HEK293 (cell line): ENCODE measurements around the gene ACSBG1.

Experiments used
- CTCF ChIA-PET: fragments of 350-600 bp; formaldehyde crosslinking; extraction: SDS; loops from one replicate; lab custom pipeline; 2021; ENCODE audit warnings: antibody characterized with exemption; lab: Yijun Ruan, JAX
- POLR2A ChIA-PET: fragments of 300-600 bp; formaldehyde crosslinking; extraction: SDS; loops from one replicate; lab custom pipeline; 2020; ENCODE audit warnings: antibody characterized with exemption, inconsistent platforms; lab: Yijun Ruan, JAX
- H3K27ac ChIP-seq: fragments of 200-500 bp; sonication (Bioruptor generic); 2 replicates; pipeline ENCODE4 v1.5.1; 2014; ENCODE audit warnings: low read depth, low read length, control low read depth, inconsistent platforms; ENCODE audit errors: extremely low read depth
- H3K36me3 ChIP-seq, 2 experiments: fragments of 200-500 bp in 1 of 2; sonication (Bioruptor generic) in 1 of 2; 1 replicate in 1 of 2; 2 replicates in 1 of 2; pipeline ENCODE4 v1.5.1; 2014 to 2017; ENCODE audit warnings: inconsistent platforms in 2 of 2, low read length in 2 of 2; ENCODE audit not compliant: control insufficient read depth in 2 of 2, insufficient read depth in 1 of 2
- H3K4me1 ChIP-seq: fragments of 200-500 bp; sonication (Bioruptor generic); 2 replicates; pipeline ENCODE4 v1.5.1; 2014; ENCODE audit warnings: mild to moderate bottlenecking, low read length, inconsistent platforms; ENCODE audit not compliant: control insufficient read depth, insufficient read depth
- H3K4me3 ChIP-seq: 2 replicates; pipeline ENCODE4 v1.5.1; 2011; ENCODE audit warnings: low read depth, mild to moderate bottlenecking, control low read depth, low read length, moderate library complexity
- H3K9me3 ChIP-seq: fragments of 200-500 bp; sonication (Bioruptor generic); 2 replicates; pipeline ENCODE4 v1.5.1; 2014; ENCODE audit warnings: low read depth, low read length, inconsistent platforms; ENCODE audit not compliant: control insufficient read depth, insufficient read depth
- KLF7 ChIP-seq: fragments of 450-650 bp; formaldehyde crosslinking; IDR thresholded peaks from 2 replicates; pipeline ENCODE4 v1.5.1; 2016; ENCODE audit warnings: missing biosample characterization, missing genetic modification characterization, borderline replicate concordance
- MZF1 ChIP-seq: fragments of 450-650 bp; formaldehyde crosslinking; IDR thresholded peaks from 2 replicates; pipeline ENCODE4 v1.5.1; 2017; ENCODE audit warnings: missing biosample characterization, missing genetic modification characterization, borderline replicate concordance
- RBAK ChIP-seq: fragments of 450-650 bp; formaldehyde crosslinking; IDR thresholded peaks from 2 replicates; pipeline ENCODE4 v1.5.1; 2016; ENCODE audit warnings: missing biosample characterization, missing genetic modification characterization
- SCRT2 ChIP-seq: fragments of 450-650 bp; formaldehyde crosslinking; IDR thresholded peaks from 2 replicates; pipeline ENCODE4 v1.5.1; 2016; ENCODE audit warnings: missing biosample characterization, missing genetic modification characterization
- SP7 ChIP-seq: fragments of 450-650 bp; formaldehyde crosslinking; IDR thresholded peaks from 2 replicates; pipeline ENCODE4 v1.5.1; 2016; ENCODE audit warnings: missing biosample characterization, missing genetic modification characterization
- YY2 ChIP-seq: fragments of 450-650 bp; formaldehyde crosslinking; IDR thresholded peaks from 2 replicates; pipeline ENCODE4 v1.5.1; 2016; ENCODE audit warnings: missing biosample characterization, missing genetic modification characterization
- ZNF133 ChIP-seq: fragments of 450-650 bp; formaldehyde crosslinking; IDR thresholded peaks from 2 replicates; pipeline ENCODE4 v1.5.1; 2016; ENCODE audit warnings: missing biosample characterization, missing genetic modification characterization
- ZNF514 ChIP-seq: fragments of 450-650 bp; formaldehyde crosslinking; IDR thresholded peaks from 2 replicates; pipeline ENCODE4 v1.5.1; 2016; ENCODE audit warnings: missing biosample characterization, missing genetic modification characterization
- ZNF521 ChIP-seq: fragments of 450-650 bp; formaldehyde crosslinking; IDR thresholded peaks from 2 replicates; pipeline ENCODE4 v1.5.1; 2017; ENCODE audit warnings: missing biosample characterization, mild to moderate bottlenecking, missing genetic modification characterization
- ZNF544 ChIP-seq: fragments of 450-650 bp; formaldehyde crosslinking; IDR thresholded peaks from 2 replicates; pipeline ENCODE4 v1.5.0; 2017; ENCODE audit warnings: missing biosample characterization, missing genetic modification characterization
- ZNF558 ChIP-seq: fragments of 450-650 bp; formaldehyde crosslinking; IDR thresholded peaks from 2 replicates; pipeline ENCODE4 v1.5.1; 2016; ENCODE audit warnings: missing biosample characterization, missing genetic modification characterization
- ZNF560 ChIP-seq: fragments of 450-650 bp; formaldehyde crosslinking; IDR thresholded peaks from 2 replicates; pipeline ENCODE4 v1.5.1; 2017; ENCODE audit warnings: missing biosample characterization, missing genetic modification characterization, borderline replicate concordance
- ZNF629 ChIP-seq: fragments of 450-650 bp; formaldehyde crosslinking; IDR thresholded peaks from 2 replicates; pipeline ENCODE4 v1.5.1; 2017; ENCODE audit warnings: missing biosample characterization, missing genetic modification characterization
- ZNF837 ChIP-seq: fragments of 450-650 bp; formaldehyde crosslinking; IDR thresholded peaks from 2 replicates; pipeline ENCODE4 v1.5.1; 2016; ENCODE audit warnings: missing biosample characterization, missing genetic modification characterization
- ZSCAN23 ChIP-seq: fragments of 450-650 bp; formaldehyde crosslinking; IDR thresholded peaks from 2 replicates; pipeline ENCODE4 v1.5.1; 2016; ENCODE audit warnings: missing biosample characterization, missing genetic modification characterization
- TF ChIP-seq, protein P1 (sequence below): fragments of 450-650 bp; formaldehyde crosslinking; IDR thresholded peaks from 2 replicates; pipeline ENCODE4 v1.5.1; 2016; ENCODE audit warnings: missing biosample characterization, missing genetic modification characterization
- TF ChIP-seq, protein P2 (sequence below): fragments of 450-650 bp; formaldehyde crosslinking; IDR thresholded peaks from 2 replicates; pipeline ENCODE4 v1.5.1; 2017; ENCODE audit warnings: missing biosample characterization, missing genetic modification characterization
- TF ChIP-seq, protein P3 (sequence below): fragments of 450-650 bp; formaldehyde crosslinking; IDR thresholded peaks from 2 replicates; pipeline ENCODE4 v1.5.1; 2016; ENCODE audit warnings: missing biosample characterization, missing genetic modification characterization, low read depth
- TF ChIP-seq, protein P4 (sequence below): fragments of 450-650 bp; formaldehyde crosslinking; IDR thresholded peaks from 2 replicates; pipeline ENCODE4 v1.5.1; 2016; ENCODE audit warnings: missing biosample characterization, missing genetic modification characterization
- TF ChIP-seq, protein P5 (sequence below): fragments of 450-650 bp; formaldehyde crosslinking; IDR thresholded peaks from 2 replicates; pipeline ENCODE4 v1.5.1; 2017; ENCODE audit warnings: missing biosample characterization, missing genetic modification characterization
- TF ChIP-seq, protein P6 (sequence below): fragments of 450-650 bp; formaldehyde crosslinking; conservative IDR thresholded peaks from 2 replicates; pipeline ENCODE4 v1.5.1; 2016; ENCODE audit warnings: low read depth, missing biosample characterization, missing genetic modification characterization
- TF ChIP-seq, protein P7 (sequence below): fragments of 450-650 bp; formaldehyde crosslinking; IDR thresholded peaks from 2 replicates; pipeline ENCODE4 v1.5.1; 2017; ENCODE audit warnings: missing biosample characterization, missing genetic modification characterization

ACSBG1 gene

DNA sequence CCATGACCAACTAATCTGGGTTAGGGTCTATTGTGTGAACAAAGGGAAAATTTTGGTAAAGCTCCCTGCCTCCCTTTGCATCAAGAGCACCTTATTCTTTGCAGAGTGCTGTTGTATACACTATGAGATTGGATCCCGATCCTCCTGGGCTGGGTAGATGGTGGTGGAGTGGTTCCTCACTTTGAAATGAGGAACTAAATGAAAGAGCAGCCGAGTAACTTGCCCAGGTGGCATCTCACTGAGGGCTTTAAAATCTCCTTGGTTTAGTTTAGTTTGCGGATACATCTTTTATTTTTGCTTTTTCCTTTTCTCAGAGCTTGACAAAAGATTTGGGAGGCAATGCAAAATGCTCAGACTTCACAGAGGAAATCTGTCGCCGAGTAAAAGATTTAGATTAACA, 65.8 kb downstream of the ACSBG1 start (continued):
- TF ChIP-seq ZNF514 (tag by site-specific recombination) (no peak), SP7 (tag by site-specific recombination) (no peak), RBAK (tag by site-specific recombination) (no peak), ZSCAN23 (no peak)
- TF ChIP-seq, protein P1, sequence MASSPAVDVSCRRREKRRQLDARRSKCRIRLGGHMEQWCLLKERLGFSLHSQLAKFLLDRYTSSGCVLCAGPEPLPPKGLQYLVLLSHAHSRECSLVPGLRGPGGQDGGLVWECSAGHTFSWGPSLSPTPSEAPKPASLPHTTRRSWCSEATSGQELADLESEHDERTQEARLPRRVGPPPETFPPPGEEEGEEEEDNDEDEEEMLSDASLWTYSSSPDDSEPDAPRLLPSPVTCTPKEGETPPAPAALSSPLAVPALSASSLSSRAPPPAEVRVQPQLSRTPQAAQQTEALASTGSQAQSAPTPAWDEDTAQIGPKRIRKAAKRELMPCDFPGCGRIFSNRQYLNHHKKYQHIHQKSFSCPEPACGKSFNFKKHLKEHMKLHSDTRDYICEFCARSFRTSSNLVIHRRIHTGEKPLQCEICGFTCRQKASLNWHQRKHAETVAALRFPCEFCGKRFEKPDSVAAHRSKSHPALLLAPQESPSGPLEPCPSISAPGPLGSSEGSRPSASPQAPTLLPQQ (tag by site-specific recombination), result no peak
- TF ChIP-seq, protein P2, sequence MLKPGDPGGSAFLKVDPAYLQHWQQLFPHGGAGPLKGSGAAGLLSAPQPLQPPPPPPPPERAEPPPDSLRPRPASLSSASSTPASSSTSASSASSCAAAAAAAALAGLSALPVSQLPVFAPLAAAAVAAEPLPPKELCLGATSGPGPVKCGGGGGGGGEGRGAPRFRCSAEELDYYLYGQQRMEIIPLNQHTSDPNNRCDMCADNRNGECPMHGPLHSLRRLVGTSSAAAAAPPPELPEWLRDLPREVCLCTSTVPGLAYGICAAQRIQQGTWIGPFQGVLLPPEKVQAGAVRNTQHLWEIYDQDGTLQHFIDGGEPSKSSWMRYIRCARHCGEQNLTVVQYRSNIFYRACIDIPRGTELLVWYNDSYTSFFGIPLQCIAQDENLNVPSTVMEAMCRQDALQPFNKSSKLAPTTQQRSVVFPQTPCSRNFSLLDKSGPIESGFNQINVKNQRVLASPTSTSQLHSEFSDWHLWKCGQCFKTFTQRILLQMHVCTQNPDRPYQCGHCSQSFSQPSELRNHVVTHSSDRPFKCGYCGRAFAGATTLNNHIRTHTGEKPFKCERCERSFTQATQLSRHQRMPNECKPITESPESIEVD (tag by site-specific recombination), result no peak

DNA sequence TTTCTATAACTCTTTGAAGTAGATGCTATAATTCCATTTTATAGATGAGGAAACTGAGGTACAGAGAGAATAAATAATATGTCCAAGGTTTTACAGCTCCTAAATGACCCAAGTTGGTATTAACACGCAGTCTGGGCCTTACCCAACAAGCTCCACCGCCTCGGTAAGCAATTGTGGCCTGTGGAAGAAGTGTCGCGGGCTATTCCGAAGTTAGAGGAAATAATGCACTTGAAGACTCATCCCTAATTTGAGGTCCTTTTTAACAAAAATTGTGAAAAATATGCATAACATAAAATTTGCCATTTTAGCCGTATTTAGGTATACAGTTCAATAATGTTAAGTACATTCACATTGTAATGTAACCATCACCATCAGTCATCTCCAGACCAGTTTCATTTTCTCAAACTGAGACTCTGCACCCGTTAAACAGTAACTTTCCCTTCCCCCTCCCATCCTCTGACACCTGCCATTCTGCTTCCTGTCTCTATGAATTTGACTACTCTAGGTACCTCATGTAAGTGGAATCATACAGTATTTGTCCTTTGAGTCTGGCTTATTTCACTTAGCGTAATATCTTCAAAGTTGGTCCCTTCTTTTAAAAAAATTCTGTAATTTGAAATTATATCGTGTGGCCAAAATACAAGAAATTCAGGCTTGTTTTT, 67.0 kb downstream of the ACSBG1 start:
- H3K36me3 ChIP-seq, result peaks cover 71 to 93% of the 10 kb centered on the region in 2 experiments
- CTCF ChIA-PET, result interaction anchor here (0.8 to 3.6 kb wide), 3 partner anchors 10 to 59 kb away, joined by 4 to 20 read pairs (median 4); no protein-coding TSS in a partner anchor

DNA sequence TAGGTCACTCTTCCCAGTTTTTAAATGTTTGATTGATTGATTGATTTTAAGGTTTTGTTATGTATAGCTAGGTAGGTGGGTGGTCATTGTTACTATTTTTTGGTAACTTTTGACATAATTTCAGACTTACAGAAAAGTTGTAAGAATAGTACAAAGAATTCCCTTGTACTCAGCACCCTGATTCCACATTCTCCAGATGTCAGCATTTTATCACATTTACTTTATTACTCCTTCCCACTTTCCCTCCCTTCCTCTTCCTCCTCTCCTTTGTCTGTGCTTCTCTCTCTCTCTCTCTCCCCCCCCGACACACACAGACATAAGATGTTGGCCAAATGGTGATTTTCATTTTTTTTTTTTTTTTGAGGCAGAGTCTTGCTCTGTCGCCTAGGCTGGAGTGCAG, 70.4 kb downstream of the ACSBG1 start:
- Histone ChIP-seq H3K4me1 (no peaks in the 10 kb centered on the region), H3K4me3 (no peak overlapping the region), H3K36me3 (peaks cover 88 to 91% of the 10 kb centered on the region in 2 experiments), H3K27ac (no peak overlapping the region), H3K9me3 (no peaks in the 10 kb centered on the region)
- POLR2A ChIA-PET, result no interaction called here
- CTCF ChIA-PET, result interaction anchor here (1.0 to 1.6 kb wide), 2 partner anchors 13 to 78 kb away, joined by 3 to 4 read pairs; no protein-coding TSS in a partner anchor
- TF ChIP-seq, protein P3, sequence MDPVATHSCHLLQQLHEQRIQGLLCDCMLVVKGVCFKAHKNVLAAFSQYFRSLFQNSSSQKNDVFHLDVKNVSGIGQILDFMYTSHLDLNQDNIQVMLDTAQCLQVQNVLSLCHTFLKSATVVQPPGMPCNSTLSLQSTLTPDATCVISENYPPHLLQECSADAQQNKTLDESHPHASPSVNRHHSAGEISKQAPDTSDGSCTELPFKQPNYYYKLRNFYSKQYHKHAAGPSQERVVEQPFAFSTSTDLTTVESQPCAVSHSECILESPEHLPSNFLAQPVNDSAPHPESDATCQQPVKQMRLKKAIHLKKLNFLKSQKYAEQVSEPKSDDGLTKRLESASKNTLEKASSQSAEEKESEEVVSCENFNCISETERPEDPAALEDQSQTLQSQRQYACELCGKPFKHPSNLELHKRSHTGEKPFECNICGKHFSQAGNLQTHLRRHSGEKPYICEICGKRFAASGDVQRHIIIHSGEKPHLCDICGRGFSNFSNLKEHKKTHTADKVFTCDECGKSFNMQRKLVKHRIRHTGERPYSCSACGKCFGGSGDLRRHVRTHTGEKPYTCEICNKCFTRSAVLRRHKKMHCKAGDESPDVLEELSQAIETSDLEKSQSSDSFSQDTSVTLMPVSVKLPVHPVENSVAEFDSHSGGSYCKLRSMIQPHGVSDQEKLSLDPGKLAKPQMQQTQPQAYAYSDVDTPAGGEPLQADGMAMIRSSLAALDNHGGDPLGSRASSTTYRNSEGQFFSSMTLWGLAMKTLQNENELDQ (tag by site-specific recombination), result no peak
- TF ChIP-seq, protein P4, sequence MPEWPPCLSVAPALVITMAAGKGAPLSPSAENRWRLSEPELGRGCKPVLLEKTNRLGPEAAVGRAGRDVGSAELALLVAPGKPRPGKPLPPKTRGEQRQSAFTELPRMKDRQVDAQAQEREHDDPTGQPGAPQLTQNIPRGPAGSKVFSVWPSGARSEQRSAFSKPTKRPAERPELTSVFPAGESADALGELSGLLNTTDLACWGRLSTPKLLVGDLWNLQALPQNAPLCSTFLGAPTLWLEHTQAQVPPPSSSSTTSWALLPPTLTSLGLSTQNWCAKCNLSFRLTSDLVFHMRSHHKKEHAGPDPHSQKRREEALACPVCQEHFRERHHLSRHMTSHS (tag by site-specific recombination), result no peak
- TF ChIP-seq, protein P5, sequence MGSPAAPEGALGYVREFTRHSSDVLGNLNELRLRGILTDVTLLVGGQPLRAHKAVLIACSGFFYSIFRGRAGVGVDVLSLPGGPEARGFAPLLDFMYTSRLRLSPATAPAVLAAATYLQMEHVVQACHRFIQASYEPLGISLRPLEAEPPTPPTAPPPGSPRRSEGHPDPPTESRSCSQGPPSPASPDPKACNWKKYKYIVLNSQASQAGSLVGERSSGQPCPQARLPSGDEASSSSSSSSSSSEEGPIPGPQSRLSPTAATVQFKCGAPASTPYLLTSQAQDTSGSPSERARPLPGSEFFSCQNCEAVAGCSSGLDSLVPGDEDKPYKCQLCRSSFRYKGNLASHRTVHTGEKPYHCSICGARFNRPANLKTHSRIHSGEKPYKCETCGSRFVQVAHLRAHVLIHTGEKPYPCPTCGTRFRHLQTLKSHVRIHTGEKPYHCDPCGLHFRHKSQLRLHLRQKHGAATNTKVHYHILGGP, result no peak
- TF ChIP-seq, protein P6, sequence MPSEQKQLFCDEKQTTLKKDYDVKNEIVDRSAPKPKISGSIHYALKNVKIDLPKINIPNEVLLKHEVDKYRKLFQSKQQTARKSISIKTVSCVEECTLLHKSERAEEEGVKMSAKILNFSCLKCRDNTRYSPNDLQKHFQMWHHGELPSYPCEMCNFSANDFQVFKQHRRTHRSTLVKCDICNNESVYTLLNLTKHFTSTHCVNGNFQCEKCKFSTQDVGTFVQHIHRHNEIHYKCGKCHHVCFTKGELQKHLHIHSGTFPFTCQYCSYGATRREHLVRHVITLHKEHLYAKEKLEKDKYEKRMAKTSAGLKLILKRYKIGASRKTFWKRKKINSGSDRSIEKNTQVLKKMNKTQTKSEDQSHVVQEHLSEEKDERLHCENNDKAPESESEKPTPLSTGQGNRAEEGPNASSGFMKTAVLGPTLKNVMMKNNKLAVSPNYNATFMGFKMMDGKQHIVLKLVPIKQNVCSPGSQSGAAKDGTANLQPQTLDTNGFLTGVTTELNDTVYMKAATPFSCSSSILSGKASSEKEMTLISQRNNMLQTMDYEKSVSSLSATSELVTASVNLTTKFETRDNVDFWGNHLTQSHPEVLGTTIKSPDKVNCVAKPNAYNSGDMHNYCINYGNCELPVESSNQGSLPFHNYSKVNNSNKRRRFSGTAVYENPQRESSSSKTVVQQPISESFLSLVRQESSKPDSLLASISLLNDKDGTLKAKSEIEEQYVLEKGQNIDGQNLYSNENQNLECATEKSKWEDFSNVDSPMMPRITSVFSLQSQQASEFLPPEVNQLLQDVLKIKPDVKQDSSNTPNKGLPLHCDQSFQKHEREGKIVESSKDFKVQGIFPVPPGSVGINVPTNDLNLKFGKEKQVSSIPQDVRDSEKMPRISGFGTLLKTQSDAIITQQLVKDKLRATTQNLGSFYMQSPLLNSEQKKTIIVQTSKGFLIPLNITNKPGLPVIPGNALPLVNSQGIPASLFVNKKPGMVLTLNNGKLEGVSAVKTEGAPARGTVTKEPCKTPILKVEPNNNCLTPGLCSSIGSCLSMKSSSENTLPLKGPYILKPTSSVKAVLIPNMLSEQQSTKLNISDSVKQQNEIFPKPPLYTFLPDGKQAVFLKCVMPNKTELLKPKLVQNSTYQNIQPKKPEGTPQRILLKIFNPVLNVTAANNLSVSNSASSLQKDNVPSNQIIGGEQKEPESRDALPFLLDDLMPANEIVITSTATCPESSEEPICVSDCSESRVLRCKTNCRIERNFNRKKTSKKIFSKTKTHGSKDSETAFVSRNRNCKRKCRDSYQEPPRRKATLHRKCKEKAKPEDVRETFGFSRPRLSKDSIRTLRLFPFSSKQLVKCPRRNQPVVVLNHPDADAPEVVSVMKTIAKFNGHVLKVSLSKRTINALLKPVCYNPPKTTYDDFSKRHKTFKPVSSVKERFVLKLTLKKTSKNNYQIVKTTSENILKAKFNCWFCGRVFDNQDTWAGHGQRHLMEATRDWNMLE, result no peak
- TF ChIP-seq KLF7 (no peak), ZNF521 (no peak), ZNF560 (tag by site-specific recombination) (no peak), MZF1 (tag by site-specific recombination) (no peak)

More for the DNA sequence above, 67.0 kb downstream of the ACSBG1 start:
- no peaks in the 10 kb centered on the region for H3K4me1 ChIP-seq
- TF ChIP-seq, protein P7, sequence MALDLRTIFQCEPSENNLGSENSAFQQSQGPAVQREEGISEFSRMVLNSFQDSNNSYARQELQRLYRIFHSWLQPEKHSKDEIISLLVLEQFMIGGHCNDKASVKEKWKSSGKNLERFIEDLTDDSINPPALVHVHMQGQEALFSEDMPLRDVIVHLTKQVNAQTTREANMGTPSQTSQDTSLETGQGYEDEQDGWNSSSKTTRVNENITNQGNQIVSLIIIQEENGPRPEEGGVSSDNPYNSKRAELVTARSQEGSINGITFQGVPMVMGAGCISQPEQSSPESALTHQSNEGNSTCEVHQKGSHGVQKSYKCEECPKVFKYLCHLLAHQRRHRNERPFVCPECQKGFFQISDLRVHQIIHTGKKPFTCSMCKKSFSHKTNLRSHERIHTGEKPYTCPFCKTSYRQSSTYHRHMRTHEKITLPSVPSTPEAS (tag by site-specific recombination), result no peak
- TF ChIP-seq YY2 (tag by site-specific recombination), result no peak
- TF ChIP-seq ZNF544 (tag by site-specific recombination), result no peak
- no peak for TF ChIP-seq SCRT2 (tag by site-specific recombination)
- no peak for TF ChIP-seq ZNF837
- TF ChIP-seq ZNF558 (tag by site-specific recombination), result no peak
- TF ChIP-seq ZNF133 (tag by site-specific recombination), result no peak
- no peak for TF ChIP-seq ZNF629 (tag by site-specific recombination)
- H3K9me3 ChIP-seq, result no peaks in the 10 kb centered on the region
- H3K27ac ChIP-seq, result no peak overlapping the region
- POLR2A ChIA-PET, result no interaction called here
- no peak overlapping the region for H3K4me3 ChIP-seq
